ENCODE results near the gene UQCC2.

Gene UQCC2

GRCh38 chr6:33707771-33708170, 3.7 kb downstream of the UQCC2 start:
- no peak for DNase-seq (ENCODE audit: low read depth)

- no peak for DNase-seq (ENCODE audit: low read depth)
Measured at GRCh38 chr6:33705955-33706725, 5.4 kb downstream of the UQCC2 start.

- no peak for DNase-seq (ENCODE audit: low read depth)
Measured at GRCh38 chr6:33705268-33705885, 6.1 kb downstream of the UQCC2 start.

DNA sequence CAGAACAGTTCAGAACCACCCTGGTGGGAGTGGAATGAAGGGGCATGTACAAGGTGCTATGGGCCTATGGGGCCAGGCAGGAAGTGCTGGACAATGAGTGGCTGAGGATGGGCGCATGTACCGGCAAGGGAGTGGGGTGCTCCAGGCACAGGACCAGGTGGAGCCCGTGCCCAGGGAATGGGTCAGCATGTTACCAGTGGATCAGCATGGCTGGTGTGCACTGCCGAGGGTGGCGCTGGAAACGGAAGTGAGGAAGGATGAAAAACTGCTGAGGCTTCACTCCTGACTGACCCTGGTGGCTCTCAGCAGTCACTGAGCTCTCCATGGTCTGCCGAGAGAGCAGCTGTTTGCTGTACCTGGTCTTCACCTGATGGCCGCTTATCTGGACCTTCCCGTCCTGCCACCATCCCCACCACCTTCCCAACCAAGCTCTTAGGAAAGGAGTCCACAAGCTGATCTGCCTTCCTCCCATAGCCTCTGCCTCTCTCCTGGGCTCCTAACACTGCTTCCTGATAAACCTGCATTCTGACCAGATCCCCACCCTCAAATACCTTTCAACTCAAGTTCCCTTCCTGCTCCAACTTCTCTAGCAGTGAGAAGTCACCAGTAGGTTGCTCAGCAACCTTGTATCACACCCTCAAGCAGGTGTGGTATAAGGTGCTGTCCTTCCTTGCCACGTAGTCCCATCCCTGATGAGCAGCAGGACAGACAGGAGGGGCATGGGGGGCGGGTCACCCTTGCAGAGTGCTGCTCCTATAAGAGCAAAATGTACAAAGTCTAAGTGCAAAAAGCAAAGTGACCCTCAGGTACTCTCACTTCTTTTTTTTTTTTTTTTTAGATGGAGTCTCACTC, 7.1 kb downstream of the UQCC2 start:
- no peak for DNase-seq (ENCODE audit: low read depth)

GRCh38 chr6:33702345-33702977, 9.0 kb downstream of the UQCC2 start:
- no peak for DNase-seq (ENCODE audit: low read depth)

GRCh38 chr6:33700391-33701050, 11.0 kb downstream of the UQCC2 start:
- peak; percentile 58 for DNase-seq (ENCODE audit: low read depth)

DNA sequence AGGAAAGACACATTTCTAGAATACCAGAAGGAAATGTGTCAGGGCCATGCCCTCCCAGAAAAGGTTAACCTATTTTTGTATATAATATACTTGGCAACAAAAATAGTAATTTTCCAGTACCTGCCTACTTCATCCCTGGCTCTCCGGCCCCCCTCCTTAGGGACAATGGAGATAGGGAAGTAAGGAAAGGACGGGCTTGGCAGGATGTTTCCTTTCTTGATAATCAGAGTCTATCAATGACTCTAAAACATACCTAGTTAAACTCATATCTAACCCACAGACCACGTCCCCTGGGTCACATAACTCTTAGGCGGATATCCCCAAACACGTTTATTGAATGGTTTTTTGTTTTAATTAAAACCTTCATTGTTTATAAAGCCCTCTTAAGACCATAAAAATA, 11.8 kb downstream of the UQCC2 start:
- no peak for DNase-seq (ENCODE audit: low read depth)

GRCh38 chr6:33699131-33699530, 12.4 kb downstream of the UQCC2 start:
- no peak for DNase-seq (ENCODE audit: low read depth)

DNA sequence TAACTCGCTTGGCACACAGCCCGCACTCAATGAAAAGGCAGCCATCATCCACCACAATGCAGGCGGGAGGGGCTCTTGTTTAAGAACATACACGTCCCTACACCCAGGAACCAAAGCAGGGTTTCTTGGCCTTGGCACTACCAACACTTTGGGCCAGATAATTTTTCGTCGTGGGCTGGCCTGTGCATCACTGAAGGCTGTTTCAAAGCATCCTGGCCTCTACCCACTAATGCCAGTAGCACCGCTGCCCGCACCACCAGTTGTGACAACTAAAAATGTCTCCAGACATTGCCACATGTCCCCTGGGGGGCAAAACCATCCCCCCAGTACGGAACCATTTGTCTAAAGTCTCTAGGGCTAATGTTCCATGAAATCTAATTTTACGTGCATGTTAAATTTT, 13.0 kb downstream of the UQCC2 start:
- no peak for DNase-seq (ENCODE audit: low read depth)

DNA sequence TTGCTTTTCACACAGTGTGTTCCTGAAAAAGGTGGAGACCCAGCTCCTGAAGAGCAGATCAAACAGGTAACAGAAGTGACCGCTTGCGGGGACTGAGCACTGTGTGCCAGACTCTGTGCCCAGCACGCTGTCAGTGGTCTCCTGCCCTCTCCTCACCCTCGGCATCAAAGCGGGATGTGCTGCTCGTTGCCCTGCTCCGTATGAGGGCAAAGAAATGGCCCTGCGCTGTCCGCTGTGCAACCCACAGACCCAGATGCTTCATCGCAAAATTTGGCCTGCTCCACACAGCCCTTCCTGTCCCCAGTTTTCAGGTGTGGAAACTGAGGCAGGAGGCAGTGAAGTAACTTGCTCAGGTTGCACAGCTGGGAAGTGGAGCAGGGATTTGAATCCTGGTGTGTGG, 13.7 kb downstream of the UQCC2 start:
- no peak for DNase-seq (ENCODE audit: low read depth)

- DNase-seq (ENCODE audit: low read depth) = no peak
Measured at GRCh38 chr6:33696548-33697518, 14.7 kb downstream of the UQCC2 start.

DNA sequence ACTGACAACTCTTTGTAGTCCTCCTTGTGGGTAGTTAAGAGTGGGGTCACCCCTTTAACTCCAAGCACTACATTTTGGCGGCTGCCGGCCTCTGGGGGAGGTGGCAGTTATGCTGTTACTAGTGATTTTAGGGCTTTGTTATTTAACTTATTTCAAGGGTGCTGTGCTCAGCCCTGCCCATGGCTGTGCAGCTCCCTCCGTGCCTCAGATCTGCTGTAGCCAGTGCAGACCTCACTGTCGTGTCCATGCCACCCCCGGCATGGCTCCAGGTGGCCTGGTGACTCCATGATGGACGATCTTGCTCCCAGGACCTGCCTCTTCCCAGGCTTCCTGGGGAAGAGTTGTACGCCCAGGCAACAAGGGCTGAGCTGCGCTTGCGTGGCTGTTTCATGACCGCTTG, 15.4 kb downstream of the UQCC2 start:
- no peak for DNase-seq (ENCODE audit: low read depth)

DNA sequence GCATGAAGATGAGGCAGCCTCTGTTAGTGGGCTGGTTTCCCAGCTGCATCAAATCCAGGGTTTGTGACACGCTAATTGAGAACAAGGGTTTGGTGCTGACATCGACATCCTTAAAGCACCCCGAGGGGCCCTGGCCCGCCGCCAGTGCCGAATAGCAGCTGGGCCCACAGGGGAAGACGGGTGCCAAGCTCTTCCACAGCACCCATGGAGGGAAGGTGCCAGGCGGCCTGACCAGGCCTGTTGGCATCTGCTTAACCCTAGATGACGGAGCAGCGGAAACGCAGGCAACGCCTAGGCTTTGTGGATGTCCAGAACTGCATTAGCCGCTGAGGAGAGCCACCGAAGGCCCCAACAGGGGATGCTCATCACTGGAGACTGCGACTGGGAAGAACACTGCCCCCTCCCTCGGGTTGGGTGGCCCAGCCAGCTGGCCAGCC, 16.0 kb downstream of the UQCC2 start:
- no peak for DNase-seq (ENCODE audit: low read depth)

- DNase-seq (ENCODE audit: low read depth) = no peak
Measured at GRCh38 chr6:33694977-33695376, 16.5 kb downstream of the UQCC2 start.

GRCh38 chr6:33694401-33694931, 17.0 kb downstream of the UQCC2 start:
- DNase-seq (ENCODE audit: low read depth) = peak; percentile 44

- DNase-seq (ENCODE audit: low read depth) = no peak
Measured at GRCh38 chr6:33693186-33694105, 18.1 kb downstream of the UQCC2 start.

DNA sequence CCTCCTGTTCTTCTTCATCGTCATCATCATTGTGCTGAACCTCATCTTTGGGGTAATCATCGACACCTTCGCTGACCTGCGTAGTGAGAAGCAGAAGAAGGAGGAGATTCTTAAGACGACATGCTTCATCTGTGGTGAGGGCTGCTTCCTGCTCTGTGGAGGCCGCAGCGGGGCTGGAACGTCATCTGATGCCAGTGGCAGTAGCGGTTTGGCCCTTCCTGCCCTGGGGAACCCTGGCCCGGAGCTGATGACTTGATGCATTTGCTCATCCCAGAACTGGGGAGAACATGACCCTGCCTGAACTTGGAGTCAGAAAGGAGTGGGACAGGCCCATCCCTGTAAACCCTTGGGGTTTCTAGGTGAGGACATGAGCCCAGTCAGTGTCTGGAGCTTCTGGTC, 18.7 kb downstream of the UQCC2 start:
- DNase-seq (ENCODE audit: low read depth) = peak; percentile 48

DNA sequence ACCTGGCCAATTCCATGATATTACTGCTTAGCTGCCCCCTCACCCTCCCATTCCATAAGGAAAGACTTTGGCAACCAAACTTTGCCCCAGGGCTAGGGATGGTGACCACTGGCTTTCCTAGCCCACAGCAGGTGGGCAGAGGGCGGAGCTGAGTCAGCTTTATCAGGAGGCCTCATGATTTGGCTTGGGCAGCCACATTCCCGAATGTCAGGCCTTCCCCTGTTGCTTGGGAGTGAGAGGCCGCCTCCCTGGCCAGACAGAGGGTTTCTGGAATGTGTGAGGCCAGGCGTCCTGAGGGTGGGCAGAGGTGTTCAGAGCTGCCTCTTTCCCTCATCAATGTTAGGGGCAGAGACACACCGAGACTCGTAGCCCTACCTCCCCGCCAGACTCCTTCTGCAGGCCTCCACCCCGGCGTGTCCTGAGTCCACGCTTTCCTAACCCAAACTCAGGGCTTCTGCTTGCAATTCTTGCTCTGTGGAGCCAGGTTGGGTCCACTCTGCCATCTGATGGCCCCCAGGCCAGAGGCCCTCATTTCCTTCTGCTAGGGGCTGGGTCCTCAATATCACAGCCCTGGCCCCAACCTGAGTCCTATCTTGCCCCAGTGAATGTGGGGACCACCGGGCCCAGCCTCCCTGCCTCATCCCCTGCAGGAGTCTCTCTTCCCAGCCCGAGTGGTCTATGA, 19.3 kb downstream of the UQCC2 start:
- DNase-seq (ENCODE audit: low read depth) = no peak
